ENCODE measurements around the gene RPL13. TPM values are rescaled to one million over a fixed set of nuclear protein-coding genes. Genes with fewer than 3 reads are reported as not detected.
A peak's percentile ranks its signal among the peaks of the same experiment; 100 is the strongest.

RPL13 gene
- total RNA-seq, 1 donor from 2014 or later = 9,109 TPM

DNA sequence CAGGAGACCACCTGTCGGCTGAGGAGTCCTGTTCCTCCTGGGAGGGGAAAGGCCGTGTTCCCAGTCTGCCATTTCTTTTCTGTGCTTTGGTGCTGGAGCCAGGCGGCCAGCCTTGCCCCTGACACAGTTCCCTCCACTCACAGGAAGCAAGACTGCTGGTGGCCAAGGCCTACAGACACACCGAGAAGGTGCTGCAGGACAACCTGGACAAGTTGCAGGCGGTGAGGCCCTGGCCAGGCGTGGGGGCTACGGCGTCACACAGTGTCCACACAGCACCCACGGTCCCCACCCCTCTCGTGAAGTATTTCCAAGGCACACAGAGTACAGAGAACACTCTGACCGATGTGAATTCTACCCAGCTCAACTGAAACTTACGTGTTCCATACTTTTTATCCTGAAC is 6.1 kb upstream of the RPL13 start:
- DNase-seq (ENCODE audit: low read depth) = no peak

GRCh38 chr16:89555265-89555664 is 5.2 kb upstream of the RPL13 start:
- no peak for DNase-seq (ENCODE audit: low read depth)
- TF ChIP-seq, protein P1, sequence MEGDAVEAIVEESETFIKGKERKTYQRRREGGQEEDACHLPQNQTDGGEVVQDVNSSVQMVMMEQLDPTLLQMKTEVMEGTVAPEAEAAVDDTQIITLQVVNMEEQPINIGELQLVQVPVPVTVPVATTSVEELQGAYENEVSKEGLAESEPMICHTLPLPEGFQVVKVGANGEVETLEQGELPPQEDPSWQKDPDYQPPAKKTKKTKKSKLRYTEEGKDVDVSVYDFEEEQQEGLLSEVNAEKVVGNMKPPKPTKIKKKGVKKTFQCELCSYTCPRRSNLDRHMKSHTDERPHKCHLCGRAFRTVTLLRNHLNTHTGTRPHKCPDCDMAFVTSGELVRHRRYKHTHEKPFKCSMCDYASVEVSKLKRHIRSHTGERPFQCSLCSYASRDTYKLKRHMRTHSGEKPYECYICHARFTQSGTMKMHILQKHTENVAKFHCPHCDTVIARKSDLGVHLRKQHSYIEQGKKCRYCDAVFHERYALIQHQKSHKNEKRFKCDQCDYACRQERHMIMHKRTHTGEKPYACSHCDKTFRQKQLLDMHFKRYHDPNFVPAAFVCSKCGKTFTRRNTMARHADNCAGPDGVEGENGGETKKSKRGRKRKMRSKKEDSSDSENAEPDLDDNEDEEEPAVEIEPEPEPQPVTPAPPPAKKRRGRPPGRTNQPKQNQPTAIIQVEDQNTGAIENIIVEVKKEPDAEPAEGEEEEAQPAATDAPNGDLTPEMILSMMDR (conservative IDR thresholded peaks at IDR 0.05; ENCODE audit: low read depth, low read length) = no peak

More for the DNA sequence above, 6.1 kb upstream of the RPL13 start:
- H3K4me3 ChIP-seq (ENCODE audit: low read depth, low read length) = no peak overlapping the region
- TF ChIP-seq, protein P1 (conservative IDR thresholded peaks at IDR 0.05; ENCODE audit: low read depth, low read length) = no peak

GRCh38 chr16:89555780-89556179 is 4.7 kb upstream of the RPL13 start:
- H3K4me3 ChIP-seq (ENCODE audit: low read depth, low read length) = no peak overlapping the region
- TF ChIP-seq, protein P1 (conservative IDR thresholded peaks at IDR 0.05; ENCODE audit: low read depth, low read length) = no peak
- DNase-seq (ENCODE audit: low read depth) = no peak

More at GRCh38 chr16:89555265-89555664, 5.2 kb upstream of the RPL13 start:
- no peak overlapping the region for H3K4me3 ChIP-seq (ENCODE audit: low read depth, low read length)

GRCh38 chr16:89556750-89557689 is 3.5 kb upstream of the RPL13 start:
- TF ChIP-seq, protein P1 (conservative IDR thresholded peaks at IDR 0.05; ENCODE audit: low read depth, low read length) = peak; percentile 83
- no peak for DNase-seq (ENCODE audit: low read depth)
- H3K4me3 ChIP-seq (ENCODE audit: low read depth, low read length) = no peak overlapping the region

DNA sequence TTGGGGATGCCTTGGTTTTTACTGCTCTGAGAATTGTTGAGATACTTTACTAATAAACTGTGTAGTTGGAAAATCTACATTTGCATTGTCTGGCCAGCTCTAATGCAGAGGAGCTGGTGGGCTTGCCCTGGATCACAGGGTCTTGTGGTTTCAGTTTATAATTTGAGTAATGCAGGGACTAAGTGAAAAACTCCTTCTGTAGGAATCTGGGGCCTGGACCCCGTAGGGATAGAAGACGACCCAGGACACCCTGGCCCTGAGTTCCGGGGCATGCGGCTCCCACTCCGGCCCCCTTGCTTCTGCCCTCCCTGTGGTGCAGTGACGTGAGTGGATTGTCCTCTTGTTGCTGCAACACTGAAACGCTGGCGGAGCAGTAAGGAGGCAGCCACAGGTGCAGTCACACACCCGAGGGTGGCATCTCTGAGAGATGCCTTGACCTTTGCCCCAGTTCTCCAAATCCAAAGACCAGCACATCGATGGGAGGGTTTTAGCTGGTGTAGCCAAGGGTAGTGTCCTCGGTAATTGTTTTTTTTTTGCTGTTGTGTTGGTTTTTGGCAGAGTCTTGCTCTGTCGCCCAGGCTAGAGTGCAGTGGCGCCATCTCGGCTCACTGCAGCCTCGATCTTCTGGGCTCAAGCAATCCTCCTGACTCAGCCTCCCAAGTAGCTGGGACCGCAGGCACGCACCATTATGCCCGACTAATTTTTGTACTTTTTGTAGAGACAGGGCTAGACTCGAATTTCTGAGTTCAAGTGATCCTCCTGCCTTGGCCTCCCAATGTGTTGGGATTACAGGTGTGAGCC is 2.6 kb upstream of the RPL13 start:
- H3K4me3 ChIP-seq (ENCODE audit: low read depth, low read length) = no peak overlapping the region
- DNase-seq (ENCODE audit: low read depth) = no peak
- TF ChIP-seq, protein P1 (conservative IDR thresholded peaks at IDR 0.05; ENCODE audit: low read depth, low read length) = no peak

DNA sequence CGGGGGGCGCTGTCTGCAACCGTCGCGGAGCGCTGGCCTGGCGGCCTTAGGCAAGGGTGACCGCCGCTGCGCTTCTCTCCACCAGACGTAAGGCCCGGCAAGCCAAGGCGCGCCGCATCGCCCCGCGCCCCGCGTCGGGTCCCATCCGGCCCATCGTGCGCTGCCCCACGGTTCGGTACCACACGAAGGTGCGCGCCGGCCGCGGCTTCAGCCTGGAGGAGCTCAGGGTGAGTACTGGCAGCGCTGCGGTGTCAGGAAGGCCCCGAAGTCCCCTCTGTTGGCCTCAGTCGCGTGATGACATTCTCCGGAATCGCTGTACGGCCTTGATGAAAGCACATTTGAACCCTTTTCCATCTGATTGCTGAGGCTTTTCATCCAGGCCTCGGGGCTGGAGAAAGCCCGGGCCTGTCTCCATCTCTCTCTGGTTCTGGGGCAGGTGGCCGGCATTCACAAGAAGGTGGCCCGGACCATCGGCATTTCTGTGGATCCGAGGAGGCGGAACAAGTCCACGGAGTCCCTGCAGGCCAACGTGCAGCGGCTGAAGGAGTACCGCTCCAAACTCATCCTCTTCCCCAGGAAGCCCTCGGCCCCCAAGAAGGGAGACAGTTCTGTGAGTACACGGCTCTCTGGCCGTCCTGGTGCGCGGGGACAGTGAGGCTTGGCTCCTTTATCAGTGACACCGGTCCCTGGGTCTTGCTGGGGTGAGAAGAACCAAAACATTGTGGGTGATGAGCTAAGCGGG is 831 bp downstream of the RPL13 start:
- H3K4me3 ChIP-seq (ENCODE audit: low read depth, low read length) = peak overlapping the region; percentile 94
- TF ChIP-seq, protein P1 (conservative IDR thresholded peaks at IDR 0.05; ENCODE audit: low read depth, low read length) = no peak
- DNase-seq (ENCODE audit: low read depth) = no peak
